ENCODE data around the gene PRSS27. TPM values are rescaled to one million over a fixed set of nuclear protein-coding genes. Genes with fewer than 3 reads are reported as not detected.
"Not testable (repeated sequence)": the region's sequence is repeated elsewhere in the genome, so short reads cannot be mapped to it uniquely, and the experiment has no call there.

PRSS27 gene
- total RNA-seq, 2 donors from 2014 or later = 0.15 to 0.56 TPM

- no peak for DNase-seq
- no peaks in the 10 kb centered on the region for H3K9me3 ChIP-seq
- TF ChIP-seq, protein P1, sequence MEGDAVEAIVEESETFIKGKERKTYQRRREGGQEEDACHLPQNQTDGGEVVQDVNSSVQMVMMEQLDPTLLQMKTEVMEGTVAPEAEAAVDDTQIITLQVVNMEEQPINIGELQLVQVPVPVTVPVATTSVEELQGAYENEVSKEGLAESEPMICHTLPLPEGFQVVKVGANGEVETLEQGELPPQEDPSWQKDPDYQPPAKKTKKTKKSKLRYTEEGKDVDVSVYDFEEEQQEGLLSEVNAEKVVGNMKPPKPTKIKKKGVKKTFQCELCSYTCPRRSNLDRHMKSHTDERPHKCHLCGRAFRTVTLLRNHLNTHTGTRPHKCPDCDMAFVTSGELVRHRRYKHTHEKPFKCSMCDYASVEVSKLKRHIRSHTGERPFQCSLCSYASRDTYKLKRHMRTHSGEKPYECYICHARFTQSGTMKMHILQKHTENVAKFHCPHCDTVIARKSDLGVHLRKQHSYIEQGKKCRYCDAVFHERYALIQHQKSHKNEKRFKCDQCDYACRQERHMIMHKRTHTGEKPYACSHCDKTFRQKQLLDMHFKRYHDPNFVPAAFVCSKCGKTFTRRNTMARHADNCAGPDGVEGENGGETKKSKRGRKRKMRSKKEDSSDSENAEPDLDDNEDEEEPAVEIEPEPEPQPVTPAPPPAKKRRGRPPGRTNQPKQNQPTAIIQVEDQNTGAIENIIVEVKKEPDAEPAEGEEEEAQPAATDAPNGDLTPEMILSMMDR (IDR thresholded peaks at IDR 0.05) = no peak
- no peaks in the 10 kb centered on the region for H3K27me3 ChIP-seq
- intact Hi-C loops (cut with DNase I) = no loop called here
- no peak overlapping the region for H3K9ac ChIP-seq (ENCODE audit: low read depth in 2 of 2, low read length in 2 of 2)
- H3K36me3 ChIP-seq = peaks cover 2% of the 10 kb centered on the region
- peaks cover 3% of the 10 kb centered on the region for H3K4me1 ChIP-seq
- H3K27ac ChIP-seq = no peak overlapping the region
- no peak overlapping the region for H3K4me3 ChIP-seq
These were observed 27.6 kb downstream of the PRSS27 start for GRCh38 chr16:2692251-2692947.

DNA sequence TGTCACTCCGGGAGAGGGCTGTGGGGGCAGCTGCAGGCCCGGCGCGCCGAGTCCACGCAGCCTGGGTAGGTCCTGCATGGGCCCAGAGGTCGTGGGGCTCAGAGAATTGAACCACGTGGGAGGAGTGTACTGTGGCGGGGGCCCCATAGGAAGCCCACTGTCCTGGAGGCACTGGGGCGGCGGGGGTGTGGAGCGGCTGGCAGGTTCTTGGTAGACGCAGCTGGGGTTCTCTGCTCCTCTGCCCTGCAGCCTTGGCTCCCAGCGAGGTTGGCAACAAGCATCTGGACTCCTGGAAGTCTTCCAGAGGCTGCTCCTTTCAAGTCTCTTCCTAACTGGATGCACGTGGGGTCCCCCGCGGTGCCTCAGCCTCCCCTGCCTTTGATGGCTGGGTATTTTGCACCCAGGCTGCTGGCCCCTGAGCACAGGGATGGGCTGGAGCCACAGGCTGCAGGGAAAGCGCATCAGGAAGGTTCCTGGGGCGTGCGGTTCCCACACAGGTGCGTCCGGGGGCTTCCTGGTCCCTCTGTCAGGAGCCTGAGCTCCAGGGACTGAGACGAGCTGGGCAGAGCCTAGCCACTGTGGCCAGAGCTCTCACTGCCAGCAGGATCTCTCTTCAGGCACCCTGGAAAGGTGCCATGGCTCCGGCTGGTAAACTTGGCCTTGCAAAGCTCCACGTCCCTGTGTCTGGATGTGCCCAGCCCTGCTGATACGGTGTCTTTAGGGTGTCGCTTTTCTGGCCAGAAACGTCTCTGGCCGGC, 28.4 kb downstream of the PRSS27 start:
- TF ChIP-seq, protein P1 (IDR thresholded peaks at IDR 0.05) = no peak
- H3K36me3 ChIP-seq = no peaks in the 10 kb centered on the region
- H3K4me3 ChIP-seq = no peak overlapping the region
- no peak for DNase-seq
- no peak overlapping the region for H3K27ac ChIP-seq
- no peaks in the 10 kb centered on the region for H3K27me3 ChIP-seq
- H3K4me1 ChIP-seq = peaks cover 4% of the 10 kb centered on the region
- no peaks in the 10 kb centered on the region for H3K9me3 ChIP-seq
- H3K9ac ChIP-seq (ENCODE audit: low read depth in 2 of 2, low read length in 2 of 2) = no peak overlapping the region
- intact Hi-C loops (cut with DNase I) = no loop called here

DNA sequence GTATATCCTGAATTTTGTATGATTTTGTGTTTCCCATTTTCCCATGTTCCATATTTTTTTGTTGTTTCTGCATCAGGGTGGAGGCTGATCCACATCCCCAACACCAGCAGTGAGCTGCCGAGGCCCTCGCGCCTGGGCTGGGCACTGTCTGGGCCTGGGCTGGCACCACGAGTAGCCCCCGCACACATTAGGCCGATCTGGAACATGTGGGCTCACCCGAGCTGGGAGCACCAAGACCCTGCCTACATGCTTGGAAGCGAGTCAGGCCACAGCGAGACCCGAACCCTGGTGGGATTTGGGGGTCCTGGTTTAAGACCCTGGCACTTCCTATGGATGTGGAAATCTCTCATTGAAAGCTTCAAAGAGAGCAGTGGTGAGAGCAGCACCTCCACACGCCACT, 29.2 kb downstream of the PRSS27 start:
- Histone ChIP-seq H3K9me3 (no peaks in the 10 kb centered on the region), H3K9ac (ENCODE audit: low read depth in 2 of 2, low read length in 2 of 2) (no peak overlapping the region), H3K36me3 (no peaks in the 10 kb centered on the region), H3K27me3 (no peaks in the 10 kb centered on the region), H3K4me1 (peaks cover 4% of the 10 kb centered on the region), H3K27ac (no peak overlapping the region), H3K4me3 (no peak overlapping the region)
- no peak for DNase-seq
- TF ChIP-seq, protein P1 (IDR thresholded peaks at IDR 0.05) = no peak
- intact Hi-C loops (cut with DNase I) = no loop called here

DNA sequence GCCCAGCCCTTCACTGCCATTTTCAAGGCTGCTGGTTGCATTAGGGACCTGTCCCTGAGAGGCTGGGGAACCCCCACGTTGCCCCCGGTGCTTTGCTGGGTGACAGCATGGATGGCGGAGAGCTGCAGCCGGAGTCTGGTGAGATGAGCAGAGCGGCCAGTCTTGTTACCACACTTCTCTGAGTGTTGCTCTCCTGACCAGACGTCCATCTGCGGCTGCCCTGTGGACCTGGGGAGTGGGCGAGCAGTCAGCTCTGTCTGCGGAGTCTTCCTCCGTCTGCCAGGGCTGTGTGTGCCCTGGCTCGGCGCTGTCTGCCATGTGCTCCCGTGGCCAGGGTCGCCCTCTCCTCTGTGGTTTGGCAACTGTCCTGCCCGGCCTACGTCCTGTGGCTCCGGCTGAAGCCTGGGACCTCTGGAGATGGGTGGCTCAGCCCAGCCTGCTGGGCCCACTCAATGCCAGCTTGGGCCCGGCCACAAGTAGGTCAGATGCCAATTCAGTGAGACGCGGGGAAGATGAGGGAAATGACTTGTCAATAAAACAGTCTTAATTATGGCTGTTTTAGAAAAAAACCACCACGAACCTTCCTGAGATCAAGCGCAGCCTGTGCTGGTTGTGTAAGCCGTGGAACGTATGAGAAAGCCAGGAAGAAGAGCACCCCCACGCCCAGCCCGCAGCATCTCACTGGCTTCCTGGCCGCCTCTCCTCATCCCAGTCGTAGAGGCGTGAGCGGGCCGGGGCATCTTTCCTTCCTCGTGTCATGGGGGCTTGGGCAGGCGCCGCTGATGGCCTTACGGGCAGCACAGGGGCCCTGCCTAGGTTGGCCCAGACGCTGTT, 29.8 kb downstream of the PRSS27 start:
- Histone ChIP-seq H3K27ac (no peak overlapping the region), H3K9ac (ENCODE audit: low read depth in 2 of 2, low read length in 2 of 2) (no peak overlapping the region), H3K4me1 (peaks cover 4% of the 10 kb centered on the region), H3K36me3 (no peaks in the 10 kb centered on the region), H3K9me3 (no peaks in the 10 kb centered on the region), H3K27me3 (no peaks in the 10 kb centered on the region), H3K4me3 (no peak overlapping the region)
- DNase-seq = no peak
- intact Hi-C loops (cut with DNase I) = no loop called here
- TF ChIP-seq, protein P1 (IDR thresholded peaks at IDR 0.05) = no peak

- H3K27ac ChIP-seq; DNase-seq; H3K4me1 ChIP-seq; H3K9ac ChIP-seq (ENCODE audit: low read depth in 2 of 2, low read length in 2 of 2); H3K36me3 ChIP-seq; H3K4me3 ChIP-seq; H3K27me3 ChIP-seq; intact Hi-C loops (cut with DNase I); H3K9me3 ChIP-seq: not testable (repeated sequence)
These were observed 30.6 kb downstream of the PRSS27 start for GRCh38 chr16:2689422-2689821.
